H1 (cell line): ENCODE measurements around the gene KCNK15.

Experiments
- CHD1 ChIP-seq: IDR thresholded peaks from 2 replicates; pipeline ENCODE4 v1.6.1; 2012; ENCODE audit warnings: low read depth, low read length, improper control_type of control experiment
- EGR1 ChIP-seq: IDR thresholded peaks from 2 replicates; pipeline ENCODE4 v1.6.1; 2011; ENCODE audit warnings: low read depth, low read length, borderline replicate concordance
- EP300 ChIP-seq, 2 experiments: IDR thresholded peaks; 1 replicate in 1 of 2; 2 replicates in 1 of 2; pipeline ENCODE4 v1.6.1; 2011 to 2012; ENCODE audit warnings: low read depth in 2 of 2, low read length in 2 of 2, mild to moderate bottlenecking in 2 of 2, borderline replicate concordance in 1 of 2, inconsistent platforms in 1 of 2, moderate library complexity in 1 of 2
- EZH2 ChIP-seq: fragments of 200-600 bp; sonication (generic); IDR thresholded peaks from 2 replicates; pipeline ENCODE4 v1.7.1; 2012; ENCODE audit warnings: low read depth, mild to moderate bottlenecking, moderate library complexity, low read length, inconsistent platforms; ENCODE audit not compliant: severe bottlenecking
- FOSL1 ChIP-seq: IDR thresholded peaks from 2 replicates; pipeline ENCODE4 v1.6.1; 2011; ENCODE audit warnings: mild to moderate bottlenecking, low read depth, low read length, moderate library complexity; ENCODE audit not compliant: insufficient read depth
- HDAC2 ChIP-seq, 2 experiments: fragments of 300-600 bp in 1 of 2; sonication (generic) in 1 of 2; IDR thresholded peaks; 2 replicates each; pipeline ENCODE4 v1.6.1; 2011 to 2012; ENCODE audit warnings: low read depth in 2 of 2, low read length in 2 of 2, mild to moderate bottlenecking in 2 of 2, moderate library complexity in 2 of 2, borderline replicate concordance in 1 of 2, inconsistent platforms in 1 of 2
- JUN ChIP-seq: IDR thresholded peaks from 2 replicates; pipeline ENCODE4 v1.6.1; 2011; ENCODE audit warnings: low read depth, mild to moderate bottlenecking, improper control_type of control experiment, low read length
- POLR2A ChIP-seq, 2 experiments: IDR thresholded peaks; 1 replicate in 1 of 2; 2 replicates in 1 of 2; pipeline ENCODE4 v1.6.1; 2011; ENCODE audit warnings: low read depth in 2 of 2, low read length in 2 of 2, mild to moderate bottlenecking in 2 of 2; ENCODE audit errors: control extremely low read depth in 1 of 2
- POLR2AphosphoS5 ChIP-seq: IDR thresholded peaks from 2 replicates; pipeline ENCODE4 v1.6.1; 2011; ENCODE audit warnings: low read depth, low read length
- SUZ12 ChIP-seq: fragments of 200-600 bp; sonication (generic); IDR thresholded peaks from 2 replicates; pipeline ENCODE4 v1.6.1; 2012; ENCODE audit warnings: mild to moderate bottlenecking, inconsistent platforms, low read length, moderate library complexity, mixed read lengths
- TAF1 ChIP-seq: IDR thresholded peaks from 2 replicates; pipeline ENCODE4 v1.6.1; 2011; ENCODE audit warnings: mild to moderate bottlenecking, low read depth, low read length
- YY1 ChIP-seq: IDR thresholded peaks from 2 replicates; pipeline ENCODE4 v1.6.1; 2011; ENCODE audit warnings: low read depth, mild to moderate bottlenecking, low read length
- TF ChIP-seq, protein P1 (sequence below), 3 experiments: IDR thresholded peaks; 1 replicate in 2 of 3; 2 replicates in 1 of 3; pipeline versions ENCODE4 v1.5.1 to v1.6.1; 2011; ENCODE audit warnings: low read length in 3 of 3, mild to moderate bottlenecking in 3 of 3, inconsistent platforms in 2 of 3, low read depth in 1 of 3, moderate library complexity in 1 of 3; ENCODE audit not compliant: insufficient read depth in 1 of 3; ENCODE audit errors: control extremely low read depth in 1 of 3
- TF ChIP-seq, protein P2 (sequence below): IDR thresholded peaks from 2 replicates; pipeline ENCODE4 v1.6.1; 2012; ENCODE audit warnings: low read length, inconsistent platforms

DNA sequence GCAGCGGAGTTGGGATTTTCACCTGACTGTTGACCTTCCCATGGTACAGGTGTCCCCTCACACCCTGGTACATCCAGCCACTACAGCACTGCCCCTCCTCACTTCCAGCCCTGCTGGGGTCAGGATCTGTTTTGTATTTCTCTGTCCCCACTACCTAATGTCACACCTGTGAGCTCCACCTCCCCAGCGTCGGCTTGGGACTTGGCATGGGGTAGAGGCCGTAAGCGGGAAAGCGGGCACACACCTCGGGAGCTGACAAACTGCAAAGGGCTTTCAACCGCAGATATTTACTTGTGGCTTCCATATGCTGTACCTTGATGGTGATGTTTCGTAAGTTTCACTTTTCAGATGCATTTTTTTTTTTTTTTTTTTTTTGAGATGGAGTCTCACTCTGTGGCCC lies 35.9 kb upstream of the KCNK15 start:
- TF ChIP-seq POLR2A (IDR thresholded peaks at IDR 0.05; ENCODE audit: control extremely low read depth in 1 of 2, low read depth in 2 of 2, low read length in 2 of 2) = no peak
- TF ChIP-seq YY1 = no peak
- TF ChIP-seq, protein P1, sequence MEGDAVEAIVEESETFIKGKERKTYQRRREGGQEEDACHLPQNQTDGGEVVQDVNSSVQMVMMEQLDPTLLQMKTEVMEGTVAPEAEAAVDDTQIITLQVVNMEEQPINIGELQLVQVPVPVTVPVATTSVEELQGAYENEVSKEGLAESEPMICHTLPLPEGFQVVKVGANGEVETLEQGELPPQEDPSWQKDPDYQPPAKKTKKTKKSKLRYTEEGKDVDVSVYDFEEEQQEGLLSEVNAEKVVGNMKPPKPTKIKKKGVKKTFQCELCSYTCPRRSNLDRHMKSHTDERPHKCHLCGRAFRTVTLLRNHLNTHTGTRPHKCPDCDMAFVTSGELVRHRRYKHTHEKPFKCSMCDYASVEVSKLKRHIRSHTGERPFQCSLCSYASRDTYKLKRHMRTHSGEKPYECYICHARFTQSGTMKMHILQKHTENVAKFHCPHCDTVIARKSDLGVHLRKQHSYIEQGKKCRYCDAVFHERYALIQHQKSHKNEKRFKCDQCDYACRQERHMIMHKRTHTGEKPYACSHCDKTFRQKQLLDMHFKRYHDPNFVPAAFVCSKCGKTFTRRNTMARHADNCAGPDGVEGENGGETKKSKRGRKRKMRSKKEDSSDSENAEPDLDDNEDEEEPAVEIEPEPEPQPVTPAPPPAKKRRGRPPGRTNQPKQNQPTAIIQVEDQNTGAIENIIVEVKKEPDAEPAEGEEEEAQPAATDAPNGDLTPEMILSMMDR (IDR thresholded peaks at IDR 0.05; ENCODE audit: control extremely low read depth in 1 of 3, insufficient read depth in 1 of 3, low read depth in 1 of 3, low read length in 3 of 3) = no peak
- TF ChIP-seq EGR1 = no peak
- no peak for TF ChIP-seq TAF1
- TF ChIP-seq HDAC2 (IDR thresholded peaks at IDR 0.05; ENCODE audit: borderline replicate concordance in 1 of 2, low read depth in 2 of 2, low read length in 2 of 2) = no peak
- TF ChIP-seq EZH2 = no peak
- TF ChIP-seq EP300 (IDR thresholded peaks at IDR 0.05; ENCODE audit: borderline replicate concordance in 1 of 2, low read depth in 2 of 2, low read length in 2 of 2) = no peak
- TF ChIP-seq CHD1 = no peak
- TF ChIP-seq JUN = no peak
- TF ChIP-seq FOSL1 = no peak
- TF ChIP-seq SUZ12 = no peak
- no peak for TF ChIP-seq POLR2AphosphoS5
- TF ChIP-seq, protein P2, sequence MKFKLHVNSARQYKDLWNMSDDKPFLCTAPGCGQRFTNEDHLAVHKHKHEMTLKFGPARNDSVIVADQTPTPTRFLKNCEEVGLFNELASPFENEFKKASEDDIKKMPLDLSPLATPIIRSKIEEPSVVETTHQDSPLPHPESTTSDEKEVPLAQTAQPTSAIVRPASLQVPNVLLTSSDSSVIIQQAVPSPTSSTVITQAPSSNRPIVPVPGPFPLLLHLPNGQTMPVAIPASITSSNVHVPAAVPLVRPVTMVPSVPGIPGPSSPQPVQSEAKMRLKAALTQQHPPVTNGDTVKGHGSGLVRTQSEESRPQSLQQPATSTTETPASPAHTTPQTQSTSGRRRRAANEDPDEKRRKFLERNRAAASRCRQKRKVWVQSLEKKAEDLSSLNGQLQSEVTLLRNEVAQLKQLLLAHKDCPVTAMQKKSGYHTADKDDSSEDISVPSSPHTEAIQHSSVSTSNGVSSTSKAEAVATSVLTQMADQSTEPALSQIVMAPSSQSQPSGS = no peak
